RPMI8226 (cell line): ENCODE results near the gene DRD2.

ENCODE experiments used
- DNase-seq: peaks from one replicate; pipeline ENCODE4 v3.0.0-alpha.2; 2015

DRD2 gene

GRCh38 chr11:113440816-113441215 lies 34.4 kb downstream of the DRD2 start:
- no peak for DNase-seq

GRCh38 chr11:113436672-113437252 lies 38.4 kb downstream of the DRD2 start:
- no peak for DNase-seq

GRCh38 chr11:113435190-113435968 lies 39.8 kb downstream of the DRD2 start:
- DNase-seq = no peak

GRCh38 chr11:113431746-113432145 lies 43.5 kb downstream of the DRD2 start:
- no peak for DNase-seq

- DNase-seq = no peak
Measured at GRCh38 chr11:113426686-113427085, 48.5 kb downstream of the DRD2 start.

GRCh38 chr11:113420808-113421207 lies 54.4 kb downstream of the DRD2 start:
- DNase-seq = no peak

GRCh38 chr11:113419454-113420003 lies 55.7 kb downstream of the DRD2 start:
- no peak for DNase-seq

- peak; percentile 80 for DNase-seq
Measured at GRCh38 chr11:113417428-113417827, 57.8 kb downstream of the DRD2 start.

- DNase-seq = no peak
Measured at GRCh38 chr11:113415343-113415742, 59.9 kb downstream of the DRD2 start.

- no peak for DNase-seq
Measured at GRCh38 chr11:113412675-113413074, 62.5 kb downstream of the DRD2 start.

GRCh38 chr11:113411536-113411935 lies 63.7 kb downstream of the DRD2 start:
- DNase-seq = no peak

GRCh38 chr11:113410414-113411135 lies 64.6 kb downstream of the DRD2 start:
- no peak for DNase-seq

GRCh38 chr11:113409526-113409925 lies 65.7 kb downstream of the DRD2 start:
- no peak for DNase-seq

GRCh38 chr11:113408887-113409286 lies 66.3 kb downstream of the DRD2 start:
- DNase-seq = no peak

GRCh38 chr11:113408206-113408605 lies 67.0 kb downstream of the DRD2 start:
- no peak for DNase-seq

- DNase-seq = no peak
Measured at GRCh38 chr11:113407163-113407562, 68.0 kb downstream of the DRD2 start.

GRCh38 chr11:113405724-113406478 lies 69.3 kb downstream of the DRD2 start:
- DNase-seq = no peak

GRCh38 chr11:113404859-113405430 lies 70.3 kb downstream of the DRD2 start:
- no peak for DNase-seq

GRCh38 chr11:113401718-113402117 lies 73.5 kb downstream of the DRD2 start:
- DNase-seq = peak; percentile 92

GRCh38 chr11:113400631-113401230 lies 74.5 kb downstream of the DRD2 start:
- DNase-seq = no peak

- no peak for DNase-seq
Measured at GRCh38 chr11:113398669-113399430, 76.3 kb downstream of the DRD2 start.
